NCI-H82 treated with DMSO at 0.1 percent for 48 hours (cell line): ENCODE measurements around the gene ART5.
"Not testable (repeated sequence)": the region's sequence is repeated elsewhere in the genome, so short reads cannot be mapped to it uniquely, and the experiment has no call there.

Source experiments
- DNase-seq: peaks from one replicate; lab custom pipeline; 2025; ENCODE audit not compliant: unreplicated experiment; lab: John Stamatoyannopoulos, UW

ART5 gene

GRCh38 chr11:3623121-3623520, 18.7 kb downstream of the ART5 start:
- DNase-seq = no peak

DNA sequence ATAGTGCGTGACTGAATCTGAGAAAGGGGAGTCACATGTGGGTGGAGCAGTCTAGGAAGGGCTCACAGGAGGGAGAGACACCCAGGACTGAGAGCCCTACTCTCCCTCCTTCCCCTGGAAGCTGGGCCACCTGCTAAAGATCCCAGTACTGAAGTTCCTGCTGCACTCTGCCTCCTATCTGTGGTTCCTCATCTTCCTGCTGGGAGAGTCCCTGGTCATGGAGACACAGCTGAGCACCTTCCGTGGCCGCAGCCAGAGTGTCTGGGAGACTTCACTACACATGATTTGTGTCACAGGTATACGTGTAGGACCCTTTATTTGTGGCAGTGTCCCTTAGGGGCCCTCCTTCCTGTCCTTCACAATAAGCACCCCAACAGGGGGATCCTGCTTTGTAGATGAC, 19.3 kb downstream of the ART5 start:
- no peak for DNase-seq

- no peak for DNase-seq
These were observed 23.8 kb downstream of the ART5 start for GRCh38 chr11:3617990-3618389.

GRCh38 chr11:3616721-3617460, 24.9 kb downstream of the ART5 start:
- no peak for DNase-seq

DNA sequence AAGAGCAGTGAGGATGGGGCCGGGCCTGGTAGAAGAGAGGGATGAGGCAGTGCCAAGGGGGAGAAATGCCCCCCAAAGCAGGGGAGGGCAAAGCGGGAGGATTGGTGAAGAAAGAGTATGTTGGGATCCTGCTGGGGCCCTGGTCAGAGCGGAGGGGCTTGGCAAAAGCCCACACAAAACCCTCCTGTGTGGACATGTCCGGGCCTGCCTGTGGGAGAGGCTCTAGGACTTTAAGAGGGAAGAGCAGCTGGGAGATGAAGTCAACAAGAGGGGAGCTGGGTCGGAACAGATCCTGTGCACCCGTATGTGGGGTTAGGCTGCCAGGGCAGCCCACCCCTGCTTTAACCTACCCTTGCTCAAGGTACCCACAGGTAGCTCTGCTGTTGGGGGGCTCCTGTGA, 25.8 kb downstream of the ART5 start:
- no peak for DNase-seq

- no peak for DNase-seq
These were observed 27.0 kb downstream of the ART5 start for GRCh38 chr11:3614742-3615171.

GRCh38 chr11:3613998-3614741, 27.6 kb downstream of the ART5 start:
- no peak for DNase-seq

DNA sequence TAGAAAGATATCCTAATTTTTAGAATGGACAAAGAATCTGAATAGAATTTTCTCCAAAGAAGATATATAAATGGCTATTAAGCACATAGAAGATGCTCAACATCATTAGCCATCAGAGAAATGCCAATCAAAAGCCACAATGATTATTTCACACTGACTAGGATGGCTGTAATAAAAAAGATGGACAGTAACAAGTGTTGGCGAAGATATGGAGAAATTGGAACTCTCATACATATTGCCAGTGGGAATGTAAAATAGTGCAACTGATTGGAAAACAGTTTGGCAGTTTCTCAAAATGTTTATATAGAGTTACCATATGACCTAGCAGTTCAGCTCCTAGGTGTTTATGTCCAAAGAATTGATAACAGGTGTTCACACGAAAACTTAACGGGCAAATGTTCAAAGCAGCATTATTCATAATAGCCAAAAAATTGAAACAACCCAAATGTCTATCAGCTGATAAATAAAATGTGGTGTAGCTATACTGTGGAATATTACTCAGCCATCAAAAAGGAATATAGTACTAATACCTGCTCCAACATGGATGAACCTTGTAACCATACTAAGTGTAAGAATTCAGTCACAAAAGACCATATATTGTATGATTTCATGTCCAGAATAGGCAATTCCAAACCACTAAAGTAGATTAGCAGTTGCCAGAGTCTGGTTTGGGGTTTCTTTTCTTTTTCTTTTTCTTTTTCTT, 29.7 kb downstream of the ART5 start:
- no peak for DNase-seq

GRCh38 chr11:3610846-3611245, 30.9 kb downstream of the ART5 start:
- DNase-seq = no peak

- peak; percentile 5 for DNase-seq
These were observed 32.2 kb downstream of the ART5 start for GRCh38 chr11:3609416-3610265.

DNA sequence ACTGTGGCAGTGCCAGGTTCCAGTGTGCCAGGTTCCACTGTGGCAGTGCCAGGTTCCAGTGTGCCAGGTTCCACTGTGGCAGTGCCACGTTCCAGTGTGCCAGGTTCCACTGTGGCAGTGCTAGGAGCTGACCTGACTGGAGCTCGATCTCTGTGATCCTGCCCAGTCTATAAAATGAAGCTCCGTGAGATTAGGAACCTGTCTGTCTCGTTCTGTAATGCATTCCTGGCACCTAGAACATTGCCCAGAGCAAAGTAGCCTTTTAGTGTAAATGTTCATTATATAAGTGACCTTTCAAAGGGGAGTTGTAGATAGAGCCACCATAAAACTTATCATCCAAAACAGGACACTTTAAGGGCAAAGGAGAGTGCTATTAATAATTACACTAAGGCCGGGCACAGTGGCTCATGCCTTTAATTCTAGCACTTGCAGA, 36.0 kb downstream of the ART5 start:
- no peak for DNase-seq

DNA sequence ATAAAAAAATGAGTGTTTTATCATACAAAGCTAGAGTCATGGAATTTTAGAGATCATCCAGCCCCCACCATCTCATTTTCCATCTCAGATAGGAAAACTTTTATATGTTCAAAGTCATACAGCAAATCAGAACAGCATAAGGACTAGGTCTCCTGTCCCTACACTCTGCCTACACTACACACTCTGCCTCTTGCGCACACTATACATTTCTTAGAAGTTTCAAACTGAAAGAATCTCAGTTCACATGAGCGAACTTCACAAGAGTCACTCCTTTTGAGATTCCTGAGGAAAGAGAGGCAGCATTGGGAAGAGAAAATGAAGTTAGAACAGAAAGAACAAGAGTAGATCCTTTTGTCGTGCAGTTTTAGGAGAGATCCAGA, 36.5 kb downstream of the ART5 start:
- DNase-seq = no peak

DNA sequence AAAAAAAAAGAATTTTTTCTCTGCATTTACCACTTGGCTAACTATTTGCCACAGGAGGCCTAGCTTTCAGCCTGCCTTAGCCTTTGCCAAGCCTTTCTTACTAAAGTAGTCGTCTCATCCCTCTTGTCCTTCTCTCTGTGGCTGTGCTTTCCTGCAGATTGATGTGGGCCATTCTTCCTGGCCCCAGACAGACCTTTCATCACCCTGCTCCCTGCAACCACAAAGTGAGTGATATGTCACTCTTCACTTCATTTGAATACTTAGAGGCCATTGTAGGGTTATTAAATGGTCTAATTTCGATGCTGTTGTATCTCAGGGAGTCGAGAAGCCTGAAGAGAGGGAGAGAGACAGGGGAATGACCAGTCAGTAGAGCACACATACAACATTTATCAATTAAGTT, 37.6 kb downstream of the ART5 start:
- DNase-seq = no peak

DNA sequence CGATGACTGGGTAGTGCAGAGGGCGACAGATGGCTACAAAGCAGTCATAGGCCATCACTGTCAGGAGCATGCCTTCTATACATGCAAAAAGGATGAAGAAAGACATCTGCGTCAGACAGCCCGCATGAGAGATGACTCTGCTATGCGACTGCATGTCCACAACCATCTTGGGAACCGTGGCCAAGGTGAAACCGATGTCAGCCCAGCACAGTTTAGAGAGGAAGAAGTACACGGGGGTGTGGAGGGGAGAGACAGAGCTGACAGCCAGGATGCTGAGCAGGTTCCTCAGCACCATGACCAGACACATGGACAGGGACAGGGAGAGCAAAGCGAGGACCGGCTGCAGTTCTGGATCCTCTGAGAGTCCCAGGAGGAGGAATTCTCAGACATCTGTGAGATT, 41.6 kb downstream of the ART5 start:
- not testable (repeated sequence) for DNase-seq

GRCh38 chr11:3597743-3598142, 44.0 kb downstream of the ART5 start:
- DNase-seq = not testable (repeated sequence)

DNA sequence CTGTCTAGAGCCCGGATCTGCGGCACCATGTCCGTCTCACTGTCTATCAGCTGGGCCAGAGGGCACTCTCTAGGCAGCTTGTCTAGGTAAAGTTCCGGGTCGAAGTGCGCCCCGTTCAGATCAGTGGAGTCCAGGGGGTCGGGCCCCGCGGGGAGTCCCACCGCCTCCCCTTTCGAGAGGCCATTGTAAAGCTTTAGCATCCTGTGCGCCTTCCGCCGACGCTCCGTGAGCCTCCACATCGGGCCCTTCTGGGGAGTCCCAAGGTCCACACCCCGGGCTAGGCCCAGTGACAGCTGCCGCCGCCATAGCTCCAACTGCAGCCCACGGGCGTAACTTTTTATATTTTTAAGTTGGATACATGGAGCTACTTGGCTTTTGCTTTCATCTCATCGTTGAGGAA, 50.5 kb downstream of the ART5 start:
- DNase-seq = not testable (repeated sequence)

- DNase-seq = not testable (repeated sequence)
These were observed 51.6 kb downstream of the ART5 start for GRCh38 chr11:3590193-3590592.

DNA sequence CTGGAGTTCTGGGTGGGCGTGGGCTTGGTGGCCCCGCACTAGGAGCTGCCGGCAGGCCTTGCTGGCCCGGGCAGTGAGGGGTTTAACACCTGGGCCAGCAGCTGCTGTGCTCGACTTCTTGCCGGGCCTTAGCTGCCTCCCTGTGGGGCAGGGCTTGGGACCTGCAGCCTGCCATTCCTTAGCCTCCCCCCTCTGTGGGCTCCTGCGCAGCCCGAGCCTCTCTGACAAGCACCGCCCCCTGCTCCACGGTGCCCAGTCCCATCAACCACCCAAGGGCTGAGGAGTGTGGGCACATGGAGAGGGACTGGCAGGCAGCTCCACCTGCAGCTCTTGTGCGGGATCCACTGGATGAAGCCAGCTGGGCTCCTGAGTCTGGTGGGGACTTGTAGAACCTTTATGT, 53.0 kb downstream of the ART5 start:
- DNase-seq = not testable (repeated sequence)
